SK-N-SH (cell line): Measurements from ENCODE around the gene SPATA3. TPM values are rescaled to one million over a fixed set of nuclear protein-coding genes. Genes with fewer than 3 reads are reported as not detected.

Experiments used
- CTCF ChIA-PET: fragments of 300-600, 350-600 bp; formaldehyde crosslinking; extraction: SDS; loops from one replicate; lab custom pipeline; 2021; lab: Yijun Ruan, JAX
- POLR2A ChIA-PET: fragments of 350-600 bp; sonication (Branson Sonifier 250); formaldehyde crosslinking; extraction: SDS; loops from one replicate; lab custom pipeline; 2020; ENCODE audit warnings: antibody characterized with exemption, inconsistent platforms; lab: Yijun Ruan, JAX
- DNase-seq: peaks from one replicate; pipeline ENCODE4 v3.0.0; 2012
- H2AFZ ChIP-seq: fragments of 200-600 bp; sonication (generic); 2 replicates; pipeline ENCODE4 v1.8.1; 2016; ENCODE audit warnings: antibody characterized with exemption, mild to moderate bottlenecking, low read depth
- H3F3A ChIP-seq: fragments of 200-600 bp; sonication (generic); replicated peaks from 2 replicates; pipeline ENCODE3; 2016; ENCODE audit warnings: antibody characterized with exemption, mild to moderate bottlenecking; ENCODE audit not compliant: insufficient read depth
- H3K27ac ChIP-seq, 2 experiments: fragments of 200-500 bp in 1 of 2; fragments of 200-600 bp in 1 of 2; sonication (Bioruptor generic) in 1 of 2; sonication (generic), shearing (Covaris generic) in 1 of 2; 2 replicates each; pipeline versions ENCODE4 v1.5.1 to v1.6.1; 2014 to 2016; ENCODE audit warnings: low read depth in 2 of 2, inconsistent platforms in 1 of 2, low read length in 1 of 2, mild to moderate bottlenecking in 1 of 2, mixed read lengths in 1 of 2
- H3K27me3 ChIP-seq: fragments of 200-600 bp; sonication (generic), shearing (Covaris generic); 2 replicates; pipeline ENCODE4 v1.6.1; 2016; ENCODE audit warnings: mixed run types; ENCODE audit not compliant: insufficient read depth
- H3K36me3 ChIP-seq, 2 experiments: fragments of 200-500 bp in 1 of 2; fragments of 200-600 bp in 1 of 2; sonication (Bioruptor generic) in 1 of 2; sonication (generic) in 1 of 2; replicated peaks in 1 of 2; 2 replicates each; pipeline versions ENCODE3 to v1.5.1; 2014 to 2016; ENCODE audit warnings: low read length in 1 of 2, mild to moderate bottlenecking in 1 of 2; ENCODE audit not compliant: insufficient read depth in 2 of 2, control insufficient read depth in 1 of 2
- H3K4me1 ChIP-seq, 2 experiments: fragments of 200-500 bp in 1 of 2; fragments of 200-600 bp in 1 of 2; sonication (Bioruptor generic) in 1 of 2; sonication (generic), shearing (Covaris generic) in 1 of 2; 2 replicates each; pipeline versions ENCODE4 v1.5.1 to v1.6.1; 2014 to 2016; ENCODE audit warnings: low read depth in 1 of 2, low read length in 1 of 2, mixed run types in 1 of 2; ENCODE audit not compliant: insufficient read depth in 2 of 2, control insufficient read depth in 1 of 2
- H3K4me2 ChIP-seq: fragments of 200-600 bp; sonication (generic), shearing (Covaris generic); 2 replicates; pipeline ENCODE4 v1.6.1; 2017; ENCODE audit warnings: mixed run types
- H3K4me3 ChIP-seq, 2 experiments: fragments of 200-500 bp in 1 of 2; fragments of 200-600 bp in 1 of 2; sonication (Bioruptor generic) in 1 of 2; sonication (generic), shearing (Covaris generic) in 1 of 2; 2 replicates each; pipeline versions ENCODE4 v1.5.1 to v1.8.1; 2014 to 2016; ENCODE audit warnings: low read depth in 2 of 2, inconsistent platforms in 1 of 2, low read length in 1 of 2, mild to moderate bottlenecking in 1 of 2, mixed read lengths in 1 of 2, moderate library complexity in 1 of 2
- H3K79me2 ChIP-seq: fragments of 200-600 bp; sonication (generic); 2 replicates; pipeline ENCODE4 v1.8.1; 2017; ENCODE audit warnings: mild to moderate bottlenecking; ENCODE audit not compliant: insufficient read depth
- H3K9ac ChIP-seq: fragments of 200-600 bp; sonication (generic); 2 replicates; pipeline ENCODE4 v1.6.1; 2017; ENCODE audit warnings: mixed run types
- H3K9me2 ChIP-seq: fragments of 200-600 bp; sonication (generic); 2 replicates; pipeline ENCODE4 v1.6.1; 2017; ENCODE audit warnings: mixed run types
- H3K9me3 ChIP-seq: fragments of 200-600 bp; sonication (generic); 2 replicates; pipeline ENCODE4 v1.6.1; 2017; ENCODE audit warnings: mixed run types, mild to moderate bottlenecking, moderate library complexity
- H4K20me1 ChIP-seq: fragments of 200-600 bp; sonication (generic); 2 replicates; pipeline ENCODE4 v1.6.1; 2017; ENCODE audit warnings: mild to moderate bottlenecking, mixed run types; ENCODE audit not compliant: insufficient read depth
- FOXJ3 ChIP-seq: sonication (generic); formaldehyde crosslinking; IDR thresholded peaks from 2 replicates; pipeline ENCODE4 v1.5.1; 2020; ENCODE audit warnings: mild to moderate bottlenecking, missing genetic modification reagents
- GABPA ChIP-seq: IDR thresholded peaks from 2 replicates; pipeline ENCODE4 v1.4.0; 2012; ENCODE audit warnings: low read depth, mild to moderate bottlenecking
- GATA2 ChIP-seq: sonication (generic); formaldehyde crosslinking; IDR thresholded peaks from 2 replicates; pipeline ENCODE4 v1.5.0; 2020; ENCODE audit warnings: mild to moderate bottlenecking, missing genetic modification reagents
- RAD21 ChIP-seq: IDR thresholded peaks from 2 replicates; pipeline ENCODE4 v1.6.1; 2012; ENCODE audit warnings: mild to moderate bottlenecking, low read length
- RCOR1 ChIP-seq: fragments of 150-350 bp; IDR thresholded peaks from 2 replicates; pipeline ENCODE4 v1.6.1; 2017; ENCODE audit warnings: antibody characterized with exemption, low read length
- SIN3A ChIP-seq: IDR thresholded peaks from 2 replicates; pipeline ENCODE4 v1.6.1; 2012; ENCODE audit warnings: low read depth, mild to moderate bottlenecking, low read length, moderate library complexity, borderline replicate concordance
- TEAD4 ChIP-seq: IDR thresholded peaks from 2 replicates; pipeline ENCODE4 v1.4.0; 2012; ENCODE audit warnings: mild to moderate bottlenecking, borderline replicate concordance; ENCODE audit not compliant: insufficient read depth
- YY1 ChIP-seq: IDR thresholded peaks from 2 replicates; pipeline ENCODE4 v1.4.0; 2012; ENCODE audit warnings: low read depth, mild to moderate bottlenecking
- WGBS: methylation state at CpG from one replicate; pipeline ENCODE4 v1.1.6; 2017; ENCODE audit warnings: low lambda C conversion rate; 5-methylcytosine and 5-hydroxymethylcytosine counted together
- polyA plus RNA-seq, 3 experiments: library from polyadenylated mRNA; depleted of rRNA; stranded (reverse); fragments of >200 nt; gene quantifications; 2 replicates each; pipeline ENCODE4 v1.2.3, GENCODE V29; 2012
- TF ChIP-seq, protein P1 (sequence below): fragments of 150-350 bp; IDR thresholded peaks from 2 replicates; pipeline ENCODE4 v1.6.1; 2017; ENCODE audit warnings: antibody characterized with exemption, low read length, low read depth, borderline replicate concordance
- TF ChIP-seq, protein P2 (sequence below): fragments of 200-600 bp; sonication (generic); IDR thresholded peaks from 2 replicates; pipeline ENCODE4 v1.6.1; 2017; ENCODE audit warnings: antibody characterized with exemption, mild to moderate bottlenecking, moderate library complexity
- TF ChIP-seq, protein P3 (sequence below): IDR thresholded peaks from 2 replicates; pipeline ENCODE4; 2012
- TF ChIP-seq, protein P4 (sequence below): IDR thresholded peaks from 2 replicates; pipeline ENCODE4 v1.4.0; 2012; ENCODE audit warnings: low read depth

Gene SPATA3
- polyA plus RNA-seq, 1 of the 3 experiments (the other 2 are of a cell fraction) = not detected

DNA sequence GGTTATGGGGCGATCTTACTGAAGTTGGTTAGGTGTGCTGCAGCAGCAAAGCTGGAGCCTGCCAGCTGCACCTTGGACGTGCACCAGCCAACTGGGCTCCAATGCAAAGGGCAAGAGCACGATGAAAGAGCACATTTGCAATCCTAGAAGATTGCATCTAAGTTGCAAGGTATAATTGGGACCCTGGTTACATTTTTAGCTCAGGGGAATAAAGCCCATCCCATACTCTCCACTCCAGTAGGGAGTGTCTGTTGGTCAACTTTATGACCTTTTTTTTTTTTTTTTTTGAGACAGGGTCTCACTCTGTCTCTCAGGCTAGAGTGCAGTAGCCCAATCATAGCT is 48.7 kb upstream of the SPATA3 start (continued):
- TF ChIP-seq, protein P1, sequence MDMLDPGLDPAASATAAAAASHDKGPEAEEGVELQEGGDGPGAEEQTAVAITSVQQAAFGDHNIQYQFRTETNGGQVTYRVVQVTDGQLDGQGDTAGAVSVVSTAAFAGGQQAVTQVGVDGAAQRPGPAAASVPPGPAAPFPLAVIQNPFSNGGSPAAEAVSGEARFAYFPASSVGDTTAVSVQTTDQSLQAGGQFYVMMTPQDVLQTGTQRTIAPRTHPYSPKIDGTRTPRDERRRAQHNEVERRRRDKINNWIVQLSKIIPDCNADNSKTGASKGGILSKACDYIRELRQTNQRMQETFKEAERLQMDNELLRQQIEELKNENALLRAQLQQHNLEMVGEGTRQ = no peak
- TF ChIP-seq RAD21 = no peak
- TF ChIP-seq YY1 = no peak
- no peak for TF ChIP-seq GABPA
- TF ChIP-seq, protein P2, sequence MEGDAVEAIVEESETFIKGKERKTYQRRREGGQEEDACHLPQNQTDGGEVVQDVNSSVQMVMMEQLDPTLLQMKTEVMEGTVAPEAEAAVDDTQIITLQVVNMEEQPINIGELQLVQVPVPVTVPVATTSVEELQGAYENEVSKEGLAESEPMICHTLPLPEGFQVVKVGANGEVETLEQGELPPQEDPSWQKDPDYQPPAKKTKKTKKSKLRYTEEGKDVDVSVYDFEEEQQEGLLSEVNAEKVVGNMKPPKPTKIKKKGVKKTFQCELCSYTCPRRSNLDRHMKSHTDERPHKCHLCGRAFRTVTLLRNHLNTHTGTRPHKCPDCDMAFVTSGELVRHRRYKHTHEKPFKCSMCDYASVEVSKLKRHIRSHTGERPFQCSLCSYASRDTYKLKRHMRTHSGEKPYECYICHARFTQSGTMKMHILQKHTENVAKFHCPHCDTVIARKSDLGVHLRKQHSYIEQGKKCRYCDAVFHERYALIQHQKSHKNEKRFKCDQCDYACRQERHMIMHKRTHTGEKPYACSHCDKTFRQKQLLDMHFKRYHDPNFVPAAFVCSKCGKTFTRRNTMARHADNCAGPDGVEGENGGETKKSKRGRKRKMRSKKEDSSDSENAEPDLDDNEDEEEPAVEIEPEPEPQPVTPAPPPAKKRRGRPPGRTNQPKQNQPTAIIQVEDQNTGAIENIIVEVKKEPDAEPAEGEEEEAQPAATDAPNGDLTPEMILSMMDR = no peak
- TF ChIP-seq GATA2 = no peak
- no peak for TF ChIP-seq RCOR1
- TF ChIP-seq, protein P3, sequence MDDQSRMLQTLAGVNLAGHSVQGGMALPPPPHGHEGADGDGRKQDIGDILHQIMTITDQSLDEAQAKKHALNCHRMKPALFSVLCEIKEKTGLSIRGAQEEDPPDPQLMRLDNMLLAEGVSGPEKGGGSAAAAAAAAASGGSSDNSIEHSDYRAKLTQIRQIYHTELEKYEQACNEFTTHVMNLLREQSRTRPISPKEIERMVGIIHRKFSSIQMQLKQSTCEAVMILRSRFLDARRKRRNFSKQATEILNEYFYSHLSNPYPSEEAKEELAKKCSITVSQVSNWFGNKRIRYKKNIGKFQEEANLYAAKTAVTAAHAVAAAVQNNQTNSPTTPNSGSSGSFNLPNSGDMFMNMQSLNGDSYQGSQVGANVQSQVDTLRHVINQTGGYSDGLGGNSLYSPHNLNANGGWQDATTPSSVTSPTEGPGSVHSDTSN = no peak
- TF ChIP-seq, protein P4, sequence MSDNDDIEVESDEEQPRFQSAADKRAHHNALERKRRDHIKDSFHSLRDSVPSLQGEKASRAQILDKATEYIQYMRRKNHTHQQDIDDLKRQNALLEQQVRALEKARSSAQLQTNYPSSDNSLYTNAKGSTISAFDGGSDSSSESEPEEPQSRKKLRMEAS = no peak
- no peak for TF ChIP-seq FOXJ3 (CRISPR knock-in tag)
- TF ChIP-seq TEAD4 = no peak

DNA sequence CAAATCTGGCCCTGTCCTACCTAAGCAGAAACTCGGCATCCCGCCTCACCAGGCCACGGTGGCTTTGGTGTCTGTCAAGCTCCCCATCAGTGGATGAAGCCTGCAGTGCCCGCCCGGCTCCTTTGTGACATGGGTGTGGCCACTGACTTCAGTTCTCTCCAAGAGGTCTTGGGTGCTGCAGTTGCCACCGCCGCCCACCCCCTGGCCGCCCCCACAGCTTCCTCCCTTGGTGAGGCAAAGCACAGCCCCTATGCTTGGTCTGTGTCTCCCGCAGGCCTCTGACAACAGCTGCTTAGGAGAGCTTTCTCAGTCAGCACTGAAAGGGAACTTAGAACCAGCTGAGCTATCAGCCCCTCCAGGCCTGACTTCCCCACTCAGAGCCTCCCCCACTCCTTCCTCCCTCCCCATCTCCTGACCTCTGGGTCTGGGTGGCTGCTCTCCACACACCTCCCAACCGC is 48.0 kb upstream of the SPATA3 start:
- TF ChIP-seq SIN3A = no peak
- H2AFZ ChIP-seq = no peak overlapping the region
- H3K36me3 ChIP-seq = no peaks in the 10 kb centered on the region
- no peaks in the 10 kb centered on the region; the same call in 1 of the 2 replicates for H3K27me3 ChIP-seq
- no peak overlapping the region for H3K4me3 ChIP-seq
- H3K79me2 ChIP-seq = no peaks in the 10 kb centered on the region
- H3K9ac ChIP-seq = no peak overlapping the region
- H3K27ac ChIP-seq = no peak overlapping the region
- H3K9me3 ChIP-seq = no peaks in the 10 kb centered on the region
- ChIA-PET CTCF (interaction anchor here (0.9 to 2.0 kb wide), 6 partner anchors 10 to 138 kb away, joined by 3 to 8 read pairs (median 3); no protein-coding TSS in a partner anchor), POLR2A (no interaction called here)
- WGBS = 87% methylated on average over 7 of the region's 10 CpGs
- no peak for DNase-seq
- H3K9me2 ChIP-seq = no peaks in the 10 kb centered on the region
- H3K4me2 ChIP-seq = no peak overlapping the region
- H4K20me1 ChIP-seq = no peaks in the 10 kb centered on the region
- no peaks in the 10 kb centered on the region for H3K4me1 ChIP-seq
- H3F3A ChIP-seq = no peaks in the 10 kb centered on the region
